Germinal center (tissue), 1 donor: Measurements from ENCODE around the gene GCFC2.

ENCODE experiments used
- DNase-seq: peaks from one replicate; pipeline ENCODE4 v3.0.0; 2012; ENCODE audit warnings: mixed read lengths, low spot score

GCFC2 gene

GRCh38 chr2:75622929-75623328, 87.8 kb downstream of the GCFC2 start:
- DNase-seq: no peak

DNA sequence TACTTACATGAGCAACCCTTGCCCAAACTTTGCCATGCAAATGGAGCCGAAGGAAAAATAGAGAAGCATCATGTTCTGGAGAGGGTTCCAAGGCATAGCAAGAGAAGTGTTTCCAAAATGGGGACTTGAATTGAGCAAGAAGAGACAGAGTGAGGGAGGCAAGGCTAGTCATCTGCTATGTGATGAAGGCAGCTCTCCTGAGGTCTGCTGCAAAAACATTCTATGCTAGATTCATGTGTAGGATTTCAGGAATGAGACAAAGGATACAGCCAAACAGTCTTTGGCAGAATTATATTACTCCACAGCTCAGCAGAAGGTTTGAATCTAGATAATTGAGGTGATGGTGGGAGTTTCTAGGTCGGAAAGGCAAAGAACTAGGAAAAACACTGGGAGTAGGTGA, 88.2 kb downstream of the GCFC2 start:
- no peak for DNase-seq

GRCh38 chr2:75621228-75621627, 89.5 kb downstream of the GCFC2 start:
- DNase-seq: no peak

- no peak for DNase-seq
These were observed 90.6 kb downstream of the GCFC2 start for GRCh38 chr2:75619956-75620740.

- DNase-seq: no peak
These were observed 93.8 kb downstream of the GCFC2 start for GRCh38 chr2:75616933-75617332.

DNA sequence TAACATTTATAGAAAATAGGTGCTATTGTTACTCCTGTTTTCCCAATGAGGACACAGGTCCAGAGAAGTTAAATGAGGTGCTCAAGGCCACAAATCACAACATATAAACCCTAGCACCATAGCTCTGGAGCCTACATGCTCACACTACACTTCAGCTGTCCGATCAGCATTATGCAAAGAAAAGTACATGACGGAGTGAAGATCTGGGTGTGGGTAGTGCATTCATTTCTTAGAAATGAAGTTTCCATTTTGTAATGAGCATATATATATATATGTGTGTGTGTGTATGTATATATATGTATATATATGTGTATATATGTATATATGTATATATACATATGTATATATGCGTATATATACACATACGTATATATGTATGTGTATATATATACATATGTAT, 94.3 kb downstream of the GCFC2 start:
- DNase-seq: no peak

GRCh38 chr2:75614162-75614651, 96.5 kb downstream of the GCFC2 start:
- DNase-seq: no peak

GRCh38 chr2:75612862-75613243, 97.9 kb downstream of the GCFC2 start:
- DNase-seq: no peak
